Body of pancreas (tissue), 4 donors: ENCODE results near the gene SLC35G1. TPM values are rescaled to one million over a fixed set of nuclear protein-coding genes. Genes with fewer than 3 reads are reported as not detected.

Source experiments
- ATAC-seq: fragments of 150-250 bp; one replicate; pipeline ENCODE4 v1.9.1; 2016
- DNase-seq, 4 donors: peaks; one replicate each; pipeline ENCODE4 v3.0.0-alpha.2; 2019
- H3K27ac ChIP-seq, 4 donors: fragments of 200-600 bp; sonication (generic); 1 replicate in 3 of 4; 2 replicates in 1 of 4; pipeline versions ENCODE4 v1.5.1 to v1.6.1; 2016 to 2019; ENCODE audit warnings: mild to moderate bottlenecking in 1 of 4, mixed read lengths in 1 of 4, moderate library complexity in 1 of 4
- H3K27me3 ChIP-seq, 2 donors: fragments of 200-600 bp; sonication (generic); one replicate each; pipeline ENCODE4 v1.6.0; 2016; ENCODE audit warnings: mild to moderate bottlenecking in 1 of 2
- H3K36me3 ChIP-seq, 2 donors: fragments of 200-600 bp; sonication (generic); replicated peaks in 1 of 2; 2 replicates each; pipeline ENCODE4 v1.5.1; 2016; ENCODE audit warnings: low read depth in 2 of 2; ENCODE audit not compliant: insufficient read depth in 1 of 2
- H3K4me1 ChIP-seq: fragments of 200-600 bp; sonication (generic); one replicate; pipeline ENCODE4 v1.6.0; 2016
- H3K4me3 ChIP-seq, 2 donors: fragments of 200-600 bp; sonication (generic); 1 replicate in 1 of 2; 2 replicates in 1 of 2; pipeline ENCODE4 v1.5.1; 2016 to 2019
- H3K9me3 ChIP-seq, 3 donors: fragments of 200-600 bp; sonication (generic); 1 replicate in 2 of 3; 2 replicates in 1 of 3; pipeline ENCODE4 v1.5.1; 2016
- POLR2A ChIP-seq, 3 donors: fragments of 450-650 bp; IDR thresholded peaks; one replicate each; pipeline ENCODE4 v1.6.1; 2016; ENCODE audit warnings: antibody characterized with exemption in 3 of 3, mild to moderate bottlenecking in 2 of 3
- WGBS, 2 donors: methylation state at CpG; one replicate each; pipeline ENCODE4 v1.1.5; 2017; 5-methylcytosine and 5-hydroxymethylcytosine counted together
- intact Hi-C: fragments of 100-400 bp; cut with DNase I; formaldehyde crosslinking; loops from one replicate; pipeline ENCODE4 v1.15.1; 2023
- total RNA-seq, 2 donors: library from RNA; depleted of rRNA; stranded (reverse); fragments of >200 nt; gene quantifications; one replicate each; pipeline ENCODE4 v1.1.0, GENCODE V29; 2016
- TF ChIP-seq, protein P1 (sequence below), 7 experiments: fragments of 450-650 bp in 4 of 7; fragments of 200-600 bp in 3 of 7; sonication (generic) in 3 of 7; IDR thresholded peaks; one replicate each; pipeline ENCODE4 v1.5.1; 2016 to 2019; ENCODE audit warnings: antibody characterized with exemption in 7 of 7

SLC35G1 gene
- total RNA-seq, 2 donors from 2014 or later = 7.0 to 24.1 TPM

DNA sequence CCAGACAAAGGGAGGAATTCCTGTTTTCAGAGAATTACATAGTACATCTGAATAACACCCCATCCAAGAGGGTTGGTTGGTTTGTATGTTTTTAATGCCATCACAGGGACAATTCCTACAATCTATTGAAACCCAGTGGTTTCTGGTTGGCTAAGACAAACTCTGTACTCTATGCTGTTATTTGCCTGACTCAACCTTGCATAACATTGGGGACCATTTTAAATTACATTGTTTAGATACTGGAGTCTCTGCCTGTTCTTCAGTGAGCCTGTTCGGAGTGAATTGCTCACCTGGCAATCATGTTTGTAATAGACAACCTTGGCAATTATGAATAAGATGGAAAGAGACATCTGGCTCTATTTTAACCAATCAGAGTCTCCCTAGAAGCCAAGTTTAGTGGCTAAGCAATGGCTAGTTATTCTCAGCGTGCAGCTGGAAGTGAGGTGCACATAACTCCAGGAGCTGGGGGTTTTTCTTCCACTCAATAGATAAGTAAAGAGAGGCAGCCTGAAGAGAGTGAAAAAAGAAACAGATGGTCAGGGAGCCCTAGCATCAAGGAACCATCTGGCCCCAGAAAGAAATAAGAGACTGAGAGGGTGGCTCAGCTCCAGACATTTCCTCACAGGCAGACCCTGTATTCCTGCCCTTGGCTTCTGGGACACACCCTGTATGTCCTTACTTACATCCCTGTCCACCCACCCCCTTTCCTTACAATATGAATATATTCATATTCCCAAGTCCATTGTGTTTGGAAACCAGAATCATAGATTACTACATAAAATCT is 21.2 kb upstream of the SLC35G1 start:
- no peaks in the 10 kb centered on the region for H3K36me3 ChIP-seq
- no peak overlapping the region for H3K27ac ChIP-seq
- intact Hi-C loops = no loop called here
- DNase-seq (no peak), ATAC-seq (no peak)
- H3K4me1 ChIP-seq = peaks cover 8% of the 10 kb centered on the region
- H3K9me3 ChIP-seq = no peaks in the 10 kb centered on the region
- TF ChIP-seq, protein P1, sequence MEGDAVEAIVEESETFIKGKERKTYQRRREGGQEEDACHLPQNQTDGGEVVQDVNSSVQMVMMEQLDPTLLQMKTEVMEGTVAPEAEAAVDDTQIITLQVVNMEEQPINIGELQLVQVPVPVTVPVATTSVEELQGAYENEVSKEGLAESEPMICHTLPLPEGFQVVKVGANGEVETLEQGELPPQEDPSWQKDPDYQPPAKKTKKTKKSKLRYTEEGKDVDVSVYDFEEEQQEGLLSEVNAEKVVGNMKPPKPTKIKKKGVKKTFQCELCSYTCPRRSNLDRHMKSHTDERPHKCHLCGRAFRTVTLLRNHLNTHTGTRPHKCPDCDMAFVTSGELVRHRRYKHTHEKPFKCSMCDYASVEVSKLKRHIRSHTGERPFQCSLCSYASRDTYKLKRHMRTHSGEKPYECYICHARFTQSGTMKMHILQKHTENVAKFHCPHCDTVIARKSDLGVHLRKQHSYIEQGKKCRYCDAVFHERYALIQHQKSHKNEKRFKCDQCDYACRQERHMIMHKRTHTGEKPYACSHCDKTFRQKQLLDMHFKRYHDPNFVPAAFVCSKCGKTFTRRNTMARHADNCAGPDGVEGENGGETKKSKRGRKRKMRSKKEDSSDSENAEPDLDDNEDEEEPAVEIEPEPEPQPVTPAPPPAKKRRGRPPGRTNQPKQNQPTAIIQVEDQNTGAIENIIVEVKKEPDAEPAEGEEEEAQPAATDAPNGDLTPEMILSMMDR (IDR thresholded peaks at IDR 0.05) = no peak
- no peak for TF ChIP-seq POLR2A (IDR thresholded peaks at IDR 0.05)
- no peak overlapping the region for H3K4me3 ChIP-seq
- H3K27me3 ChIP-seq = no peaks in the 10 kb centered on the region
- 85 to 87% methylated on average over 2 of the region's 2 CpGs for WGBS, 2 donors

DNA sequence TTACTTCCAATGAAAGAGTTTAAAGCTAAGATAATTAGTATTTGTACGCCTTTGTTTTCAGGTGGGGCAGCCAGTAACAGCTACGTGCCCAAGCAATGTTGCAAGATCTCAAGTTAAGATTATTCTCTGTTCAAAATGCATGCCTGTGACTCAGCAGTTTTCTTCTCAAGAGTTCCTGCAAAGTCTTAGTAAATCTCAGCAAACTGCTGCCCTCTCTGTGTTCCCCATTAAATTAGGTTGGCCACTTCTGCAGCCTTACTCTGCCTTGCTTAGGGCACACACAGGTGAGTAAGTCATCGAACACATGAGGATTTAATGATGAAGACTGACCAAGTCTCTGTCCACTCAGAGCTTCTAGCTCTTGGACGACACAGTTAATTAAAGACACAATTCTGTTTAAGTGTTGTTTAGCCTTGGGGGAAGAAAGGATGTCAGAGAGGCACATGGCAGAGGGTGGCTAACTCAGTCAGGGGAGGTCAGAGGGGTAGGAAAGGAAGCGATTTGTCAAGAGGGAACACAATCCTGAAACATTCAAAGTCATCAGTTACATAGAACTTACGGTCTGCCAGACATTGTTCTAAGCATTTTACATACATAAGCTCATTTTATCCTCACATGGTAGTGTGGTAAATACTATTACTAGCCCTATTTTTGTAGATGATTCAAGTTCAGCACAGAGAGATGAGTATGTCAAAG is 20.2 kb upstream of the SLC35G1 start:
- intact Hi-C loops = no loop called here
- peaks cover 8% of the 10 kb centered on the region for H3K4me1 ChIP-seq
- no peak for DNase-seq
- H3K27me3 ChIP-seq = no peaks in the 10 kb centered on the region
- TF ChIP-seq, protein P1 (IDR thresholded peaks at IDR 0.05) = no peak
- TF ChIP-seq POLR2A (IDR thresholded peaks at IDR 0.05) = no peak
- no peaks in the 10 kb centered on the region for H3K36me3 ChIP-seq
- no peaks in the 10 kb centered on the region for H3K9me3 ChIP-seq
- H3K27ac ChIP-seq = no peak overlapping the region
- no peak overlapping the region for H3K4me3 ChIP-seq
- WGBS, 2 donors = 69 to 74% methylated on average over 6 of the region's 6 CpGs
- ATAC-seq = no peak

DNA sequence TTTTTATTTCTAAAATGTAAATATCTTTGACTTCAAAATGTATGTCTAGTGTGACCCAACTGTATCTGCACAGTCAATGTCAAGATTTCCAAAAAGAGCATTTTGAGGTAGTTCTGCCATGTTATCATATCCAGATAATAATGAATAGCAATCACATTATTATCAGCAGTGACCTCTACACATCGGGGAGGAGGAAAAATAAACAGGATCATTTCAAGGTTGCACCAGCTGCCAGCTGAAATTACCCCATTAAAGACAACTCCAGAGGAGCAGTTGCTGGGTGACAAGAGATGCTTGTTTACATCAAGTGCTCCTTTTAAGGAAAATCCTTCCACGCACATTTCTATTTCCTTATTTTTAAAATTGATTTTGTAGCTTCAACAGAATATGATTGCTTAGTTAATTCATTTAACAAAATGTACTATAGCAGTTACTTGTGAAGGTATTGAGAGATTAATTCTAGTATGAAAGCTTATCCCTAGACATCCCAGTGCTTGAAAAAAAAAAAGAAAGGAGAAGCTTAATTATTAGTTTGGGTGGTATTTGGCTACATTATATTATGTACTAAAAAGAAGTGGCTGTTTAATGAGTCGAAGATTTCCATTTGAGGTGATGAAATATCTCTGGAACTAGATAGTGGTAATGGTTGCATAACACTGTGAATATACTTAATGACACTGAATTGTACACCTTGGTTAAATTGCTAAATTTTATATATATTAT is 19.3 kb upstream of the SLC35G1 start:
- TF ChIP-seq POLR2A (IDR thresholded peaks at IDR 0.05) = no peak
- TF ChIP-seq, protein P1 (IDR thresholded peaks at IDR 0.05) = no peak
- Histone ChIP-seq H3K4me1 (peaks cover 8% of the 10 kb centered on the region), H3K4me3 (no peak overlapping the region), H3K27ac (no peak overlapping the region), H3K9me3 (no peaks in the 10 kb centered on the region), H3K36me3 (no peaks in the 10 kb centered on the region), H3K27me3 (no peaks in the 10 kb centered on the region)
- WGBS, 2 donors = 34 to 42% methylated on average over 3 of the region's 3 CpGs
- intact Hi-C loops = no loop called here
- ATAC-seq (no peak), DNase-seq (peak in 1 of 4 donors; percentile 10)

DNA sequence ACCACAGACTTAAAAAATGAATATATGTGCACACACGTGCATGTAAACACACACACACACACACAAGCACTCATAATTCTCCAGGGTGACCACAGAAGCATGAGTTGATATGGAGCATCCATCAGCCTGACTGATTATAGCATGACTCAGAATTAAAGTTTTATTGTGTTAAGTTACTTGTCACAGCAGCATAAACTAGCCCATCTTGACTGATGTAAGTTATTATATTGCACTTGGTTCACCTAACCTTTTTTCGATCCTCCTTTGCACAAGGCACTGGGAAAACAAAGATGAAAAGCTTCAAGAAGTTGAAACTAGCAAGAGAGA is 18.8 kb upstream of the SLC35G1 start:
- Histone ChIP-seq H3K9me3 (no peaks in the 10 kb centered on the region), H3K36me3 (no peaks in the 10 kb centered on the region), H3K27me3 (no peaks in the 10 kb centered on the region), H3K27ac (no peak overlapping the region), H3K4me1 (peaks cover 8% of the 10 kb centered on the region), H3K4me3 (no peak overlapping the region)
- WGBS, 2 donors = 84 to 91% methylated on average over 2 of the region's 2 CpGs
- intact Hi-C loops = no loop called here
- no peak for DNase-seq
- no peak for ATAC-seq
- no peak for TF ChIP-seq POLR2A (IDR thresholded peaks at IDR 0.05)
- TF ChIP-seq, protein P1 (IDR thresholded peaks at IDR 0.05) = no peak
